Fibroblast of villous mesenchyme (primary cell): ENCODE measurements around the gene RASA3. TPM values are rescaled to one million over a fixed set of nuclear protein-coding genes. Genes with fewer than 3 reads are reported as not detected.

Experiments
- DNase-seq: peaks from one replicate; pipeline ENCODE4 v3.0.0-alpha.2; 2010; ENCODE audit warnings: low read depth
- H3K4me3 ChIP-seq: 2 replicates; pipeline ENCODE4 v1.5.1; 2011; ENCODE audit warnings: low read depth, mild to moderate bottlenecking, low read length
- CTCF ChIP-seq: IDR thresholded peaks from 2 replicates; pipeline ENCODE4 v1.5.1; 2012; ENCODE audit warnings: low read depth, mild to moderate bottlenecking, low read length; ENCODE audit not compliant: insufficient read depth
- total RNA-seq: library from RNA; depleted of rRNA; stranded (reverse); fragments of >200 nt; gene quantifications from 2 replicates; pipeline ENCODE4 v1.2.3, GENCODE V29; 2012

RASA3 gene
- total RNA-seq, 1 donor, result 34.1 TPM

- no peak for TF ChIP-seq CTCF
- DNase-seq, result no peak
- no peak overlapping the region for H3K4me3 ChIP-seq
These were observed 181.8 kb downstream of the RASA3 start for GRCh38 chr13:113950451-113951245.

- TF ChIP-seq CTCF, result no peak
- DNase-seq, result no peak
- H3K4me3 ChIP-seq, result no peak overlapping the region
These were observed 182.9 kb downstream of the RASA3 start for GRCh38 chr13:113949546-113949945.

- no peak for TF ChIP-seq CTCF
- no peak overlapping the region for H3K4me3 ChIP-seq
- peak; percentile 33 for DNase-seq
These were observed 184.2 kb downstream of the RASA3 start for GRCh38 chr13:113948034-113948742.

GRCh38 chr13:113947311-113948033, 185.0 kb downstream of the RASA3 start:
- TF ChIP-seq CTCF, result peak; percentile 68
- DNase-seq, result peak; percentile 67
- H3K4me3 ChIP-seq, result no peak overlapping the region

GRCh38 chr13:113946409-113947181, 185.8 kb downstream of the RASA3 start:
- no peak for DNase-seq
- no peak overlapping the region for H3K4me3 ChIP-seq
- TF ChIP-seq CTCF, result no peak

GRCh38 chr13:113945857-113946408, 186.5 kb downstream of the RASA3 start:
- H3K4me3 ChIP-seq, result no peak overlapping the region
- no peak for DNase-seq
- TF ChIP-seq CTCF, result no peak
